Measurements from ENCODE around the gene CEP112. TPM values are rescaled to one million over a fixed set of nuclear protein-coding genes. Genes with fewer than 3 reads are reported as not detected.

Gene CEP112
- total and polyA plus RNA-seq, 2 donors: 4.6 to 8.5 TPM

DNA sequence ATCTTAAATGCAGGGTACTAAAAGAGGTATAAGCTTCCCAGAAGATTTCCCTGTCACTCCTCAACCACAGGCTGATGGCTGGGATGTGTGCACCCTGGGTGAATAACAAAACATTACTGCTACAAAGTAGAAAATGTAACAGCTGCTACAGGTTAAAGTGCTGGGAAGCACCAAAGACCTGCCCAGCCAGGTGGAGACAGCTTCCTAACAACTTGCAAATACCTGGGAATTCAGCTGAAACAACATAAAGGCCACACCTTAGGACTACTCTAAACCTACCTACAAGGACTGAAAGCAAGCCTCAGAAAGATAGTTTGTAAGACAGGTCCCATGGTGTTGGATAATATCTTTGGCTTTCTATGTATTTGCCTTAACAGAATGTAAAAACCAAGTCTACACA lies 118.5 kb downstream of the CEP112 start:
- no peaks in the 10 kb centered on the region for H3K27me3 ChIP-seq (ENCODE audit: control insufficient read depth in 2 of 2, insufficient read depth in 1 of 2, low read length in 1 of 2)

DNA sequence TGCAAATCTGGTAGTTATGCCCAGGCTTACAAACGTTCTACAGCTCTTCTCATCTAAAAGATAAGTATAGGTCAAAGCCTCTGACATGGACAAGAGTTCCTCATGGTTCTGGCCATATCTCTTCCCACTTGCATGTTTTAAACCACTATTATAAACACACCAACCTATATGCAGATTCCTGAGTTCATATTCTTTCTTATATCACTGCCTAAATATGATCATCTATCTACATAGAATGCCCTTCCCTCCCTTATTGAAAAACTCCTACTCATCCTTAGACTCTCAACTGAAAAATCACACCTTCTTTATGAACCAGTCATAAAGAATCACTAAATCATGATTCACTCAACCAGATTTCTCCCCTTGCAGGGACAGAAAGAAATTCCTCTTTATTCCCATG lies 128.2 kb downstream of the CEP112 start:
- H3K36me3 ChIP-seq (ENCODE audit: control insufficient read depth in 2 of 2, insufficient read depth in 2 of 2, low read length in 1 of 2): no peaks in the 10 kb centered on the region
- H3K27me3 ChIP-seq (ENCODE audit: control insufficient read depth in 2 of 2, insufficient read depth in 1 of 2, low read length in 1 of 2): no peaks in the 10 kb centered on the region
- no peak for DNase-seq (ENCODE audit: low read depth in 6 of 9, low spot score in 9 of 9)
- WGBS: 89% methylated on average over 1 of the region's 1 CpG
- H3K4me3 ChIP-seq (ENCODE audit: low read length in 2 of 2): no peak overlapping the region
- H3K9me3 ChIP-seq (ENCODE audit: control insufficient read depth in 2 of 2, insufficient read depth in 1 of 2, low read length in 1 of 2): no peaks in the 10 kb centered on the region
- no peak overlapping the region for H3K27ac ChIP-seq (ENCODE audit: low read depth in 1 of 2, low read length in 1 of 2)
- no peaks in the 10 kb centered on the region for H3K4me1 ChIP-seq (ENCODE audit: control insufficient read depth in 2 of 2, insufficient read depth in 2 of 2, low read length in 2 of 2)

More for the DNA sequence above, 118.5 kb downstream of the CEP112 start:
- H3K9me3 ChIP-seq (ENCODE audit: control insufficient read depth in 2 of 2, insufficient read depth in 1 of 2, low read length in 1 of 2): peaks cover 0 to 10% of the 10 kb centered on the region in 2 donors
- H3K4me1 ChIP-seq (ENCODE audit: control insufficient read depth in 2 of 2, insufficient read depth in 2 of 2, low read length in 2 of 2): peaks cover 7 to 14% of the 10 kb centered on the region in 2 donors
- no peaks in the 10 kb centered on the region for H3K36me3 ChIP-seq (ENCODE audit: control insufficient read depth in 2 of 2, insufficient read depth in 2 of 2, low read length in 1 of 2)
- DNase-seq (ENCODE audit: low read depth in 6 of 9, low spot score in 9 of 9): no peak
- H3K4me3 ChIP-seq (ENCODE audit: low read length in 2 of 2): no peak overlapping the region
- no peak overlapping the region for H3K27ac ChIP-seq (ENCODE audit: low read depth in 1 of 2, low read length in 1 of 2)

DNA sequence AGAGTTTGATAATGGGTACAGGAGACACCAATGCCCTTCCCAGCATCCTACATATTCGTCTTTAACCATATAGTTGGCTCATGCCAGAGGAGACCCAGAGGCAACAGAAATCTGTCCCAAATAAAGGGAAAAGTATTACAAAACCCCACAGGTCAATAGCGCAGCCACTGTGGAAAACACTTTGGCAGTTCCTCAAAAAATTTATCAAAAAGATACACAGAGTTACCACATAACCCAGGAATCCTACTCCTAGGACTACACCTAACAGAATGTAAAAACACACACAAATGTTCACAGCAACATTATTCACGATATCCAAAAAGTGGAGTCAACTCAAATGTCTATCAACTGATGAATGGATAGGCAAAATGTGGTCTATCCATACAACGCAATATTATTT lies 135.8 kb downstream of the CEP112 start:
- no peaks in the 10 kb centered on the region for H3K4me1 ChIP-seq (ENCODE audit: control insufficient read depth in 2 of 2, insufficient read depth in 2 of 2, low read length in 2 of 2)
- WGBS: 97% methylated on average over 4 of the region's 4 CpGs
- H3K27ac ChIP-seq (ENCODE audit: low read depth in 1 of 2, low read length in 1 of 2): no peak overlapping the region
- no peak overlapping the region for H3K4me3 ChIP-seq (ENCODE audit: low read length in 2 of 2)
- H3K36me3 ChIP-seq (ENCODE audit: control insufficient read depth in 2 of 2, insufficient read depth in 2 of 2, low read length in 1 of 2): no peaks in the 10 kb centered on the region
- H3K27me3 ChIP-seq (ENCODE audit: control insufficient read depth in 2 of 2, insufficient read depth in 1 of 2, low read length in 1 of 2): no peaks in the 10 kb centered on the region
- no peaks in the 10 kb centered on the region for H3K9me3 ChIP-seq (ENCODE audit: control insufficient read depth in 2 of 2, insufficient read depth in 1 of 2, low read length in 1 of 2)
- DNase-seq (ENCODE audit: low read depth in 6 of 9, low spot score in 9 of 9): no peak

GRCh38 chr17:66054242-66054641 lies 137.7 kb downstream of the CEP112 start:
- Histone ChIP-seq H3K27me3 (ENCODE audit: control insufficient read depth in 2 of 2, insufficient read depth in 1 of 2, low read length in 1 of 2) (no peaks in the 10 kb centered on the region), H3K4me1 (ENCODE audit: control insufficient read depth in 2 of 2, insufficient read depth in 2 of 2, low read length in 2 of 2) (no peaks in the 10 kb centered on the region), H3K4me3 (ENCODE audit: low read length in 2 of 2) (no peak overlapping the region), H3K36me3 (ENCODE audit: control insufficient read depth in 2 of 2, insufficient read depth in 2 of 2, low read length in 1 of 2) (no peaks in the 10 kb centered on the region), H3K27ac (ENCODE audit: low read depth in 1 of 2, low read length in 1 of 2) (no peak overlapping the region), H3K9me3 (ENCODE audit: control insufficient read depth in 2 of 2, insufficient read depth in 1 of 2, low read length in 1 of 2) (no peaks in the 10 kb centered on the region)
- 97% methylated on average over 1 of the region's 1 CpG for WGBS
- no peak for DNase-seq (ENCODE audit: low read depth in 6 of 9, low spot score in 9 of 9)

- H3K4me1 ChIP-seq (ENCODE audit: control insufficient read depth in 2 of 2, insufficient read depth in 2 of 2, low read length in 2 of 2): no peaks in the 10 kb centered on the region
- no peak for DNase-seq (ENCODE audit: low read depth in 6 of 9, low spot score in 9 of 9)
- no peak overlapping the region for H3K27ac ChIP-seq (ENCODE audit: low read depth in 1 of 2, low read length in 1 of 2)
- H3K27me3 ChIP-seq (ENCODE audit: control insufficient read depth in 2 of 2, insufficient read depth in 1 of 2, low read length in 1 of 2): no peaks in the 10 kb centered on the region
- no peak overlapping the region for H3K4me3 ChIP-seq (ENCODE audit: low read length in 2 of 2)
- no peaks in the 10 kb centered on the region for H3K9me3 ChIP-seq (ENCODE audit: control insufficient read depth in 2 of 2, insufficient read depth in 1 of 2, low read length in 1 of 2)
- WGBS: 98% methylated on average over 2 of the region's 2 CpGs
- no peaks in the 10 kb centered on the region for H3K36me3 ChIP-seq (ENCODE audit: control insufficient read depth in 2 of 2, insufficient read depth in 2 of 2, low read length in 1 of 2)
Measured at GRCh38 chr17:66044083-66044482, 147.8 kb downstream of the CEP112 start.

GRCh38 chr17:66043419-66043818 lies 148.5 kb downstream of the CEP112 start:
- Histone ChIP-seq H3K4me3 (ENCODE audit: low read length in 2 of 2) (no peak overlapping the region), H3K9me3 (ENCODE audit: control insufficient read depth in 2 of 2, insufficient read depth in 1 of 2, low read length in 1 of 2) (no peaks in the 10 kb centered on the region), H3K4me1 (ENCODE audit: control insufficient read depth in 2 of 2, insufficient read depth in 2 of 2, low read length in 2 of 2) (no peaks in the 10 kb centered on the region), H3K27me3 (ENCODE audit: control insufficient read depth in 2 of 2, insufficient read depth in 1 of 2, low read length in 1 of 2) (no peaks in the 10 kb centered on the region), H3K27ac (ENCODE audit: low read depth in 1 of 2, low read length in 1 of 2) (no peak overlapping the region), H3K36me3 (ENCODE audit: control insufficient read depth in 2 of 2, insufficient read depth in 2 of 2, low read length in 1 of 2) (no peaks in the 10 kb centered on the region)
- WGBS: 86% methylated on average over 3 of the region's 3 CpGs
- DNase-seq (ENCODE audit: low read depth in 6 of 9, low spot score in 9 of 9): no peak

- Histone ChIP-seq H3K27me3 (ENCODE audit: control insufficient read depth in 2 of 2, insufficient read depth in 1 of 2, low read length in 1 of 2) (no peaks in the 10 kb centered on the region), H3K36me3 (ENCODE audit: control insufficient read depth in 2 of 2, insufficient read depth in 2 of 2, low read length in 1 of 2) (no peaks in the 10 kb centered on the region), H3K4me1 (ENCODE audit: control insufficient read depth in 2 of 2, insufficient read depth in 2 of 2, low read length in 2 of 2) (no peaks in the 10 kb centered on the region), H3K9me3 (ENCODE audit: control insufficient read depth in 2 of 2, insufficient read depth in 1 of 2, low read length in 1 of 2) (no peaks in the 10 kb centered on the region), H3K4me3 (ENCODE audit: low read length in 2 of 2) (no peak overlapping the region), H3K27ac (ENCODE audit: low read depth in 1 of 2, low read length in 1 of 2) (no peak overlapping the region)
- 95% methylated on average over 4 of the region's 4 CpGs for WGBS
- no peak for DNase-seq (ENCODE audit: low read depth in 6 of 9, low spot score in 9 of 9)
Measured at GRCh38 chr17:66040402-66040801, 151.5 kb downstream of the CEP112 start.

- no peaks in the 10 kb centered on the region for H3K27me3 ChIP-seq (ENCODE audit: control insufficient read depth in 2 of 2, insufficient read depth in 1 of 2, low read length in 1 of 2)
- H3K4me3 ChIP-seq (ENCODE audit: low read length in 2 of 2): no peak overlapping the region
- H3K36me3 ChIP-seq (ENCODE audit: control insufficient read depth in 2 of 2, insufficient read depth in 2 of 2, low read length in 1 of 2): no peaks in the 10 kb centered on the region
- H3K4me1 ChIP-seq (ENCODE audit: control insufficient read depth in 2 of 2, insufficient read depth in 2 of 2, low read length in 2 of 2): no peaks in the 10 kb centered on the region
- WGBS: 42% methylated on average over 3 of the region's 3 CpGs
- H3K9me3 ChIP-seq (ENCODE audit: control insufficient read depth in 2 of 2, insufficient read depth in 1 of 2, low read length in 1 of 2): no peaks in the 10 kb centered on the region
- DNase-seq (ENCODE audit: low read depth in 6 of 9, low spot score in 9 of 9): no peak
- H3K27ac ChIP-seq (ENCODE audit: low read depth in 1 of 2, low read length in 1 of 2): no peak overlapping the region
Measured at GRCh38 chr17:66038125-66038524, 153.8 kb downstream of the CEP112 start.

GRCh38 chr17:66037221-66037620 lies 154.7 kb downstream of the CEP112 start:
- no peaks in the 10 kb centered on the region for H3K9me3 ChIP-seq (ENCODE audit: control insufficient read depth in 2 of 2, insufficient read depth in 1 of 2, low read length in 1 of 2)
- H3K4me3 ChIP-seq (ENCODE audit: low read length in 2 of 2): no peak overlapping the region
- no peaks in the 10 kb centered on the region for H3K4me1 ChIP-seq (ENCODE audit: control insufficient read depth in 2 of 2, insufficient read depth in 2 of 2, low read length in 2 of 2)
- no peaks in the 10 kb centered on the region for H3K36me3 ChIP-seq (ENCODE audit: control insufficient read depth in 2 of 2, insufficient read depth in 2 of 2, low read length in 1 of 2)
- WGBS: 98% methylated on average over 3 of the region's 3 CpGs
- no peak overlapping the region for H3K27ac ChIP-seq (ENCODE audit: low read depth in 1 of 2, low read length in 1 of 2)
- no peak for DNase-seq (ENCODE audit: low read depth in 6 of 9, low spot score in 9 of 9)
- H3K27me3 ChIP-seq (ENCODE audit: control insufficient read depth in 2 of 2, insufficient read depth in 1 of 2, low read length in 1 of 2): no peaks in the 10 kb centered on the region

Measured in thymus (tissue), 11 donors.